ENCODE measurements around the gene CRYBA2. TPM values are rescaled to one million over a fixed set of nuclear protein-coding genes. Genes with fewer than 3 reads are reported as not detected.

CRYBA2 gene
- total and polyA plus RNA-seq, 9 of the 15 experiments (the other 6 are each of a cell fraction or from before 2014, with no cell fraction given): 0.11 to 1.8 (median 0.62) TPM; not detected in 5

GRCh38 chr2:219022616-219023015 lies 29.4 kb upstream of the CRYBA2 start:
- ATAC-seq: no peak
- no peak for TF ChIP-seq HIVEP1 (CRISPR knock-in tag; IDR thresholded peaks at IDR 0.05)
- no peak for TF ChIP-seq SREBF1 (IDR thresholded peaks at IDR 0.05; ENCODE audit: borderline replicate concordance, low read depth, low read length)
- TF ChIP-seq TRIM25 (IDR thresholded peaks at IDR 0.05; ENCODE audit: borderline replicate concordance): no peak
- TF ChIP-seq SNRNP70 (optimal IDR thresholded peaks at IDR 0.05; ENCODE audit: low read depth, low read length): no peak
- no peak for TF ChIP-seq YY1 (IDR thresholded peaks at IDR 0.05; ENCODE audit: borderline replicate concordance in 1 of 3, control insufficient read depth in 1 of 3, extremely low read depth in 1 of 3, insufficient read depth in 3 of 3, insufficient read length in 1 of 3, insufficient replicate concordance in 2 of 3, low read depth in 1 of 3, low read length in 2 of 3)
- TF ChIP-seq HMG20A (CRISPR knock-in tag; conservative IDR thresholded peaks at IDR 0.05): no peak
- TF ChIP-seq POLR2A (conservative IDR thresholded peaks at IDR 0.05): no peak
- TF ChIP-seq MGA (IDR thresholded peaks at IDR 0.05): no peak
- no peak for TF ChIP-seq COPS2 (conservative IDR thresholded peaks at IDR 0.05)
- TF ChIP-seq BMI1 (IDR thresholded peaks at IDR 0.05; ENCODE audit: low read length): no peak

More at GRCh38 chr2:219022616-219023015, 29.4 kb upstream of the CRYBA2 start:
- H4K20me1 ChIP-seq (replicated peaks; ENCODE audit: control insufficient read depth, insufficient read depth, low read length): peaks cover 4% of the 10 kb centered on the region; the same call in 1 of the 2 replicates
- peaks cover 0 to 70% of the 10 kb centered on the region in 2 experiments; a peak in 4 of 5 replicates for H3K27me3 ChIP-seq (ENCODE audit: control insufficient read depth in 2 of 2, insufficient read depth in 2 of 2, low read length in 2 of 2)
- DNase-seq (ENCODE audit: extremely low read depth in 1 of 4, low spot score in 3 of 4): no peak
- ChIA-PET POLR2A (no interaction called here), CTCF (ENCODE audit: low intra/inter-chr PET ratio) (no interaction called here)
- no peaks in the 10 kb centered on the region for H3K79me2 ChIP-seq (ENCODE audit: control insufficient read depth, insufficient read depth, low read length)
- no peaks in the 10 kb centered on the region for H3K36me3 ChIP-seq (ENCODE audit: control insufficient read depth, insufficient read depth, low read length)
- H3K9me3 ChIP-seq (replicated peaks; ENCODE audit: control insufficient read depth, insufficient read depth, low read depth, low read length): no peaks in the 10 kb centered on the region
- FAIRE-seq: no peak
- WGBS (ENCODE audit: insufficient coverage, low coverage, missing lambda C conversion rate): 4% methylated on average over 4 of the region's 5 CpGs
- H3K27ac ChIP-seq (ENCODE audit: extremely low read depth, low read depth, low read length): no peak overlapping the region
- no TSS peak for BruUV-seq (replicated peaks)
- no peak overlapping the region for H3K4me3 ChIP-seq
- H2AFZ ChIP-seq (ENCODE audit: low read depth, low read length): no peak overlapping the region
- H3K9me1 ChIP-seq (ENCODE audit: control insufficient read depth, insufficient read depth, low read length): no peaks in the 10 kb centered on the region
- intact Hi-C loops (cut with micrococcal nuclease): no loop called here
- no peak overlapping the region for H3K4me2 ChIP-seq (ENCODE audit: insufficient read depth, low read length)
- H3K9ac ChIP-seq (ENCODE audit: insufficient read depth in 1 of 2, low read depth in 2 of 2, low read length in 2 of 2): no peak overlapping the region
- no peaks in the 10 kb centered on the region for H3K4me1 ChIP-seq (replicated peaks in 1 of 2; ENCODE audit: control insufficient read depth in 2 of 2, insufficient read depth in 2 of 2, low read length in 2 of 2)
- in situ Hi-C loops (cut with MboI): loop anchor here (10.0 kb wide), 1 partner anchor 132 kb away; no protein-coding TSS in a partner anchor

Measured in K562 (cell line).